BJ (cell line): ENCODE results near the gene RPL11. TPM values are rescaled to one million over a fixed set of nuclear protein-coding genes. Genes with fewer than 3 reads are reported as not detected.
"Not testable (repeated sequence)": the region's sequence is repeated elsewhere in the genome, so short reads cannot be mapped to it uniquely, and the experiment has no call there.

Experiments
- CTCF ChIA-PET: fragments of 350-600 bp; formaldehyde crosslinking; extraction: SDS; loops from one replicate; lab custom pipeline; 2021; ENCODE audit warnings: antibody characterized with exemption, inconsistent platforms; lab: Yijun Ruan, JAX
- POLR2A ChIA-PET: fragments of 300-600 bp; sonication (Branson Sonifier 250); formaldehyde crosslinking; extraction: SDS; loops from one replicate; lab custom pipeline; 2021; ENCODE audit warnings: antibody characterized with exemption; lab: Charles Lee
- DNase-seq: peaks from one replicate; pipeline ENCODE4 v3.0.0-alpha.2; 2011; ENCODE audit warnings: low read depth
- H3K27me3 ChIP-seq: 2 replicates; pipeline ENCODE4 v1.6.0; 2011; ENCODE audit warnings: low read length; ENCODE audit not compliant: control insufficient read depth, insufficient read depth
- H3K36me3 ChIP-seq: 2 replicates; pipeline ENCODE4 v1.5.1; 2011; ENCODE audit warnings: low read length; ENCODE audit not compliant: control insufficient read depth, insufficient read depth
- H3K4me3 ChIP-seq: 2 replicates; pipeline ENCODE4 v1.5.1; 2011; ENCODE audit warnings: low read depth, mild to moderate bottlenecking, control low read depth, low read length
- polyA plus RNA-seq: library from polyadenylated mRNA; depleted of rRNA; stranded (reverse); fragments of >200 nt; gene quantifications from 2 replicates; pipeline ENCODE4 v1.2.3, GENCODE V29; 2011
- TF ChIP-seq, protein P1 (sequence below): IDR thresholded peaks from 2 replicates; pipeline ENCODE4 v1.5.1; 2011; ENCODE audit warnings: low read depth, mild to moderate bottlenecking, control low read depth, inconsistent platforms, low read length, moderate library complexity; ENCODE audit not compliant: insufficient read depth

Gene RPL11
- polyA plus RNA-seq, 1 experiment = 1,288 TPM

- DNase-seq = no peak
- CTCF ChIA-PET = interaction anchor here (1.0 to 4.1 kb wide), 8 partner anchors 7 to 106 kb away, joined by 3 to 17 read pairs (median 9); no protein-coding TSS in a partner anchor
- Histone ChIP-seq H3K4me3 (no peak overlapping the region), H3K36me3 (no peaks in the 10 kb centered on the region), H3K27me3 (peaks cover 19% of the 10 kb centered on the region)
- TF ChIP-seq, protein P1, sequence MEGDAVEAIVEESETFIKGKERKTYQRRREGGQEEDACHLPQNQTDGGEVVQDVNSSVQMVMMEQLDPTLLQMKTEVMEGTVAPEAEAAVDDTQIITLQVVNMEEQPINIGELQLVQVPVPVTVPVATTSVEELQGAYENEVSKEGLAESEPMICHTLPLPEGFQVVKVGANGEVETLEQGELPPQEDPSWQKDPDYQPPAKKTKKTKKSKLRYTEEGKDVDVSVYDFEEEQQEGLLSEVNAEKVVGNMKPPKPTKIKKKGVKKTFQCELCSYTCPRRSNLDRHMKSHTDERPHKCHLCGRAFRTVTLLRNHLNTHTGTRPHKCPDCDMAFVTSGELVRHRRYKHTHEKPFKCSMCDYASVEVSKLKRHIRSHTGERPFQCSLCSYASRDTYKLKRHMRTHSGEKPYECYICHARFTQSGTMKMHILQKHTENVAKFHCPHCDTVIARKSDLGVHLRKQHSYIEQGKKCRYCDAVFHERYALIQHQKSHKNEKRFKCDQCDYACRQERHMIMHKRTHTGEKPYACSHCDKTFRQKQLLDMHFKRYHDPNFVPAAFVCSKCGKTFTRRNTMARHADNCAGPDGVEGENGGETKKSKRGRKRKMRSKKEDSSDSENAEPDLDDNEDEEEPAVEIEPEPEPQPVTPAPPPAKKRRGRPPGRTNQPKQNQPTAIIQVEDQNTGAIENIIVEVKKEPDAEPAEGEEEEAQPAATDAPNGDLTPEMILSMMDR = no peak
- POLR2A ChIA-PET = no interaction called here
Measured at GRCh38 chr1:23646091-23646490, 45.5 kb upstream of the RPL11 start.

GRCh38 chr1:23646541-23646940, 45.1 kb upstream of the RPL11 start:
- DNase-seq = no peak
- no peak overlapping the region for H3K4me3 ChIP-seq
- ChIA-PET CTCF (interaction anchor here (1.0 to 4.1 kb wide), 7 partner anchors 8 to 106 kb away, joined by 3 to 17 read pairs (median 8); no protein-coding TSS in a partner anchor), POLR2A (no interaction called here)
- no peaks in the 10 kb centered on the region for H3K36me3 ChIP-seq
- TF ChIP-seq, protein P1 = no peak
- peaks cover 19% of the 10 kb centered on the region for H3K27me3 ChIP-seq

GRCh38 chr1:23648576-23648975, 43.0 kb upstream of the RPL11 start:
- TF ChIP-seq, protein P1 = no peak
- POLR2A ChIA-PET = no interaction called here
- no peak overlapping the region for H3K4me3 ChIP-seq
- no peaks in the 10 kb centered on the region for H3K36me3 ChIP-seq
- H3K27me3 ChIP-seq = peaks cover 19% of the 10 kb centered on the region
- CTCF ChIA-PET = interaction anchor here (0.7 to 2.9 kb wide), 2 partner anchors 13 to 108 kb away, joined by 3 to 10 read pairs; no protein-coding TSS in a partner anchor
- DNase-seq = no peak

DNA sequence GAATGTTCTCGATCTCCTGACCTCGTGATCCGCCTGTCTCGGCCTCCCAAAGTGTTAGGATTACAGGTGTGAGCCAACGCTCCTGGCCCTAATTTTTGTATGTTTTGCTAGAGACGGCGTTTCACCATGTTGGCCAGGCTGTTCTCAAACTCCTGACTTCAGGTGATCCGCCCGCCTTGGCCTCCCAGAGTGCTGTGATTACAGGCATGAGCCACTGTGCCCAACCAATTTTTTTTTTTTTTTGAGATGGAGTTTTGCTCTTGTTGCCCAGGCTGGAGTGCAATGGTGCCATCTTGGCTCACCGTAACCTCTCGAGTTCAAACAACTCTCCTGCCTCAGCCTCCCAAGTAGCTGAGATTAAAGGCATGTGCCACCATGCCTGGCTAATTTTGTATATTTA, 42.4 kb upstream of the RPL11 start:
- POLR2A ChIA-PET, H3K4me3 ChIP-seq, H3K36me3 ChIP-seq, DNase-seq: not testable (repeated sequence)
- CTCF ChIA-PET = interaction anchor here (0.7 to 2.9 kb wide), 5 partner anchors 11 to 507 kb away, joined by 3 to 10 read pairs (median 3); no protein-coding TSS in a partner anchor
- peaks cover 15% of the 10 kb centered on the region for H3K27me3 ChIP-seq

GRCh38 chr1:23650344-23650990, 41.1 kb upstream of the RPL11 start:
- TF ChIP-seq, protein P1 = no peak
- CTCF ChIA-PET = interaction anchor here (0.9 to 1.0 kb wide), 2 partner anchors 13 to 106 kb away, joined by 4 to 7 read pairs; no protein-coding TSS in a partner anchor
- DNase-seq = no peak
- H3K36me3 ChIP-seq = no peaks in the 10 kb centered on the region
- peaks cover 10% of the 10 kb centered on the region for H3K27me3 ChIP-seq
- POLR2A ChIA-PET = no interaction called here
- no peak overlapping the region for H3K4me3 ChIP-seq
